Duodenal mucosa (tissue), 2 donors: Measurements from ENCODE around the gene KRTAP10-10.
"Not testable (repeated sequence)": the region's sequence is repeated elsewhere in the genome, so short reads cannot be mapped to it uniquely, and the experiment has no call there.

Experiments
- H3K27ac ChIP-seq: one replicate; pipeline ENCODE4 v1.7.0; 2013; ENCODE audit warnings: low read depth, low read length
- H3K27me3 ChIP-seq, 2 donors: one replicate each; pipeline ENCODE4 v1.7.0; 2013; ENCODE audit warnings: low read length in 2 of 2, control low read depth in 1 of 2; ENCODE audit not compliant: insufficient read depth in 2 of 2, control insufficient read depth in 1 of 2
- H3K36me3 ChIP-seq, 2 donors: one replicate each; pipeline ENCODE4 v1.7.0; 2013; ENCODE audit warnings: low read length in 2 of 2, control low read depth in 1 of 2; ENCODE audit not compliant: insufficient read depth in 2 of 2, control insufficient read depth in 1 of 2
- H3K4me1 ChIP-seq, 2 donors: one replicate each; pipeline ENCODE4 v1.7.0; 2013; ENCODE audit warnings: low read length in 2 of 2, control low read depth in 1 of 2; ENCODE audit not compliant: insufficient read depth in 2 of 2, control insufficient read depth in 1 of 2
- H3K4me3 ChIP-seq, 2 donors: one replicate each; pipeline ENCODE4 v1.7.0; 2013; ENCODE audit warnings: low read length in 2 of 2, low read depth in 1 of 2
- H3K9ac ChIP-seq, 2 donors: one replicate each; pipeline ENCODE4 v1.7.0; 2013; ENCODE audit warnings: low read length in 2 of 2, low read depth in 1 of 2
- H3K9me3 ChIP-seq, 2 donors: one replicate each; pipeline ENCODE4 v1.7.0; 2013; ENCODE audit warnings: low read length in 2 of 2, control low read depth in 1 of 2; ENCODE audit not compliant: control insufficient read depth in 1 of 2

Gene KRTAP10-10

DNA sequence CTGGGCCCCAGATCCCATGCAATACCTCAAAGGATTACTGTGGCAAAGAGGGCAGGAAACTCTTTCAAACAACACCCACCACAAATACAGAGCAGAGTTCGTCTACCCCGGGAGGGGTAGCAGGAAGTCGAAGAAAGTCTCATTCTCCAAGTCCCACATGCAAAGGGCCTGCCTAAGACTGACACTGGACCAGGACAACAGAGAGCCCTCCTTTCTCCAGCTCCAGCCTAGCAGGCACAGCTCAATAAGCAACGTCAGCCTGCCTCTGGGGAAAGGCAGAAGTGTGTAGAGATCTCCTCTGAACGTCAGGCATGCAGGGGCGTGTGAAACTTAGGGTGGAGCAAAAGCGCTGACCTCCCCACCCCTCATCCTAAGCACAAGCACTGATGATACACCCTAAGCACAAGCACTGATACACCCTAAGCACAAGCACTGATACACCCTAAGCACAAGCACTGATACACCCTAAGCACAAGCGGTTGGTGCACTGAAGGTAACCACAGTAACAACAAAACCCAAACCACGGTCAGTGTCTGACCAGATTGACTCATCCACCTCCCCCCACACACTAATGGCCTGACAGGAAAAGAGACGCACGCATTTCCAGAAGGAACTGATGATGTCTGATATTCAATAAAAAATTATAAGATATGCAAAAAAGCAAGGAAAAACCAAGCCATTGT, 21.9 kb downstream of the KRTAP10-10 start:
- Histone ChIP-seq H3K9me3 (no peaks in the 10 kb centered on the region), H3K9ac (no peak overlapping the region), H3K4me1 (peaks cover 0 to 4% of the 10 kb centered on the region in 2 donors), H3K36me3 (no peaks in the 10 kb centered on the region), H3K4me3 (no peak overlapping the region), H3K27me3 (no peaks in the 10 kb centered on the region), H3K27ac (no peak overlapping the region)

- not testable (repeated sequence) for H3K4me1 ChIP-seq, H3K9me3 ChIP-seq, H3K36me3 ChIP-seq, H3K27ac ChIP-seq, H3K9ac ChIP-seq, H3K27me3 ChIP-seq, H3K4me3 ChIP-seq
Observed at GRCh38 chr21:44661567-44661966, 24.4 kb downstream of the KRTAP10-10 start.

- no peak overlapping the region for H3K4me3 ChIP-seq
- peaks cover 0 to 3% of the 10 kb centered on the region in 2 donors for H3K27me3 ChIP-seq
- H3K27ac ChIP-seq: no peak overlapping the region
- no peaks in the 10 kb centered on the region for H3K36me3 ChIP-seq
- H3K9me3 ChIP-seq: no peaks in the 10 kb centered on the region
- H3K9ac ChIP-seq: no peak overlapping the region
- H3K4me1 ChIP-seq: no peaks in the 10 kb centered on the region
Observed at GRCh38 chr21:44664691-44665090, 27.5 kb downstream of the KRTAP10-10 start.

GRCh38 chr21:44666401-44667320, 29.5 kb downstream of the KRTAP10-10 start, which contains the start of gene KRTAP12-2:
Gene KRTAP12-2, minus strand, starts transcription at chr21:44666927. Its CDS starts 41 bp downstream, at chr21:44666886.
- H3K27me3 ChIP-seq: peaks cover 0 to 3% of the 10 kb centered on the region in 2 donors
- H3K4me1 ChIP-seq: no peaks in the 10 kb centered on the region
- no peaks in the 10 kb centered on the region for H3K36me3 ChIP-seq
- H3K9ac ChIP-seq: no peak within 1 kb of the TSS
- peaks cover 0 to 5% of the 10 kb centered on the region in 2 donors for H3K9me3 ChIP-seq
- no peak within 1 kb of the TSS for H3K4me3 ChIP-seq
- no peak within 1 kb of the TSS for H3K27ac ChIP-seq

DNA sequence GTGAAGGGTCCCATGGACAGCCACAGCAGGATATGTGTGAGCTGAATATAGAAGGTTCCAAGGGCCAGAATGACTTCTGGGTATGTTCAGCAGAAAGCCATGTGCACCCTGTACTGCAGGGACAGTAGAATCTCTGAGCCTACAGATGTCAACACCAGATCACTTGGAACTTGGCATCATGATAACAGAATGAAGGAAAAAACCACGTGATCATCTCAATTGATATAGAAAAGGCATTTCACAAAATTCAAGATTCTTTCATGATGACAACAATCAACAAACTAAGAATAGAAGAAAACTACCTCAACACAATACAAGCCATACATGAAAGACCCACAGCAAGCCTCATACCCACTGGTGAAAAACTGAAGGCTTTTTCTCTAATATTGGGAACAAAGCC, 30.5 kb downstream of the KRTAP10-10 start:
- no peaks in the 10 kb centered on the region for H3K36me3 ChIP-seq
- peaks cover 0 to 3% of the 10 kb centered on the region in 2 donors for H3K27me3 ChIP-seq
- H3K4me3 ChIP-seq: no peak overlapping the region
- H3K27ac ChIP-seq: no peak overlapping the region
- peaks cover 1 to 11% of the 10 kb centered on the region in 2 donors for H3K9me3 ChIP-seq
- no peaks in the 10 kb centered on the region for H3K4me1 ChIP-seq
- no peak overlapping the region for H3K9ac ChIP-seq

GRCh38 chr21:44670642-44671432, 33.7 kb downstream of the KRTAP10-10 start:
- peaks cover 6 to 18% of the 10 kb centered on the region in 2 donors for H3K9me3 ChIP-seq
- H3K27ac ChIP-seq: no peak overlapping the region

DNA sequence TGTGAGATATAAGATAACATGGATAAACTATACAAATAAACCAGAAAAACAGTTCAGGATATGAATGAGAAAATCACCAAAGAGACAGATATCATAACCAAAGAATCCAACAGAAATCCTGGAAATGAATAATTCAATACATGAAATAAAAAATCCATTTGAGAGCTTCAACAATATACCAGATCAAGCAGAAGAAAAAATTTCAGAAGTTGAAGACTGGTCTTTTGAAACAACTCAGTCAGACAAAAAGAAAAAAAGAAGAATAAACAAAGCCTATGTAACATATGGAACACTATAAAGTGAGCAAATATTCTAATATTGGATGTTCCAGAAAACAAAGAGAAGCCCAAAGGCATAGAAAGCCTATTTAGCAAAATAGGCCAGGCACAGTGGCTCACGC, 34.8 kb downstream of the KRTAP10-10 start:
- Histone ChIP-seq H3K4me3 (no peak overlapping the region), H3K9me3 (peaks cover 6 to 18% of the 10 kb centered on the region in 2 donors), H3K9ac (no peak overlapping the region), H3K4me1 (no peaks in the 10 kb centered on the region), H3K36me3 (no peaks in the 10 kb centered on the region), H3K27me3 (peaks cover 0 to 3% of the 10 kb centered on the region in 2 donors), H3K27ac (no peak overlapping the region)

More at GRCh38 chr21:44670642-44671432, 33.7 kb downstream of the KRTAP10-10 start:
- H3K36me3 ChIP-seq: no peaks in the 10 kb centered on the region
- no peak overlapping the region for H3K4me3 ChIP-seq
- H3K9ac ChIP-seq: no peak overlapping the region
- no peaks in the 10 kb centered on the region for H3K4me1 ChIP-seq
- peaks cover 0 to 3% of the 10 kb centered on the region in 2 donors for H3K27me3 ChIP-seq

- H3K27ac ChIP-seq: no peak overlapping the region
- H3K9ac ChIP-seq: no peak overlapping the region
- H3K9me3 ChIP-seq: peaks cover 3 to 5% of the 10 kb centered on the region in 2 donors
- H3K36me3 ChIP-seq: no peaks in the 10 kb centered on the region
- no peaks in the 10 kb centered on the region for H3K4me1 ChIP-seq
- peaks cover 0 to 3% of the 10 kb centered on the region in 2 donors for H3K27me3 ChIP-seq
- no peak overlapping the region for H3K4me3 ChIP-seq
Observed at GRCh38 chr21:44677881-44678280, 40.7 kb downstream of the KRTAP10-10 start.

- Histone ChIP-seq H3K4me3 (no peak overlapping the region), H3K9ac (no peak overlapping the region), H3K27me3 (peaks cover 0 to 3% of the 10 kb centered on the region in 2 donors), H3K27ac (no peak overlapping the region), H3K4me1 (no peaks in the 10 kb centered on the region), H3K36me3 (no peaks in the 10 kb centered on the region), H3K9me3 (no peaks in the 10 kb centered on the region)
Observed at GRCh38 chr21:44681152-44681551, 44.0 kb downstream of the KRTAP10-10 start.
